Testis (tissue), 2 donors: Measurements from ENCODE around the gene TESK2.

Experiments
- CTCF ChIP-seq, 3 experiments: fragments of 450-650 bp in 2 of 3; fragments of 200-600 bp in 1 of 3; sonication (generic) in 1 of 3; IDR thresholded peaks; one replicate each; pipeline ENCODE4 v1.5.1; 2016 to 2019; ENCODE audit warnings: antibody characterized with exemption in 3 of 3, mild to moderate bottlenecking in 2 of 3, moderate library complexity in 1 of 3
- POLR2A ChIP-seq: fragments of 450-650 bp; IDR thresholded peaks from one replicate; pipeline ENCODE4 v1.6.1; 2017; ENCODE audit warnings: antibody characterized with exemption, mild to moderate bottlenecking, moderate library complexity

- TF ChIP-seq CTCF (IDR thresholded peaks at IDR 0.05) (no peak), POLR2A (no peak)
These were observed 19.3 kb upstream of the TESK2 start for GRCh38 chr1:45510036-45510971.
